HG03342 (cell line): ENCODE measurements around the gene THOC2.
"Not testable (repeated sequence)": the region's sequence is repeated elsewhere in the genome, so short reads cannot be mapped to it uniquely, and the experiment has no call there.

ENCODE experiments used
- ATAC-seq: cut with Tn5 transposase; IDR thresholded peaks from one replicate; pipeline ENCODE4 v1.9.1; 2021; ENCODE audit warnings: mild to moderate bottlenecking, moderate library complexity; ENCODE audit not compliant: unreplicated experiment

Gene THOC2

DNA sequence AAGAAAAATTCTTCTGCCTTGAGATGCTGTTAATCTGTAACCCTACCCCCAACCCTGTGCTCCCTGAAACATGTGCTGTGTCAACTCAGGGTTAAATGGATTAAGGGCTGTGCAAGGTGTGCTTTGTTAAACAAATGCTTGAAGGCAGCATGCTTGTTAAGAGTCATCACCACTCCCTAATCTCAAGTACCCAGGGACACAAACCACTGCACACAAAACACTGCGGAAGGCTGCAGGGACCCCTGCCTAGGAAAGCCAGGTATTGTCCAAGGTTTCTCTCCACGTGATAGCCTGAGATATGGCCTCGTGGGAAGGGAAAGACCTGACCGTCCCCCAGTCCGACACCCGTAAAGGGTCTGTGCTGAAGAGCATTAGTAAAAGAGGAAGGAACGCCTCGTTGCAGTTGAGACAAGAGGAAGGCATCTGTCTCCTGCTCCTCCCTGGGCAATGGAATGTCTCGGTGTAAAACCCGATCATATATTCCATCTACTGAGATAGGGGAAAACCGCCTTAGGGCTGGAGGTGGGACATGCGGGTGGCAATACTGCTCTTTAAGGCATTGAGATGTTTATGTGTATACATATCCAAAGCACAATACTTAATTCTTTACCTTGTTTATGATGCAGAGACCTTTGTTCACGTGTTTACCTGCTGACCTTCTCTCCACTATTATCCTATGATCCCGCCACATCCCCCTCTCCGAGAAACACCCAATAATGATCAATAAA, 53.0 kb downstream of the THOC2 start:
- ATAC-seq = not testable (repeated sequence)

- no peak for ATAC-seq
These were observed 57.7 kb downstream of the THOC2 start for GRCh38 chrX:123675154-123675553.

GRCh38 chrX:123673813-123674212, 59.0 kb downstream of the THOC2 start:
- no peak for ATAC-seq

- no peak for ATAC-seq
These were observed 67.7 kb downstream of the THOC2 start for GRCh38 chrX:123665197-123665596.

GRCh38 chrX:123664467-123665167, 68.2 kb downstream of the THOC2 start:
- ATAC-seq = not testable (repeated sequence)

GRCh38 chrX:123663720-123664119, 69.1 kb downstream of the THOC2 start:
- ATAC-seq = not testable (repeated sequence)

DNA sequence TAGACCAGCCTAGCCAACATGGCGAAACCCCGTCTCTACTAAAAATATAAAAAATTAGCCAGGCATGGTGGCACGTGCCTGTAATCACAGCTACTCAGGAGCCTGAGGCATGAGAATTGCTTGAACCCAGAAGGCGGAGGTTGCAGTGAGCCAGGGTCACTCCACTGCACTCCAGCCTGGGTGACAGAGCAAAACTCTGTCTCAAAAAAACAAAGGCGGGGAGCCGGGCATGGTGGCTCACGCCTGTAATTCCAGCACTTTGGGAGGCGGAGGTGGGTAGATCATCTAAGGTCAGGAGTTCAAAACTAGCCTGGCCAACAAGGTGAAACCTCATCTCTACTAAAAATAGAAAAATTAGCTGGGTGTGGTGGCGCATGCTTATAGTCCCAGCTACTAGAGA, 76.3 kb downstream of the THOC2 start:
- ATAC-seq = not testable (repeated sequence)

DNA sequence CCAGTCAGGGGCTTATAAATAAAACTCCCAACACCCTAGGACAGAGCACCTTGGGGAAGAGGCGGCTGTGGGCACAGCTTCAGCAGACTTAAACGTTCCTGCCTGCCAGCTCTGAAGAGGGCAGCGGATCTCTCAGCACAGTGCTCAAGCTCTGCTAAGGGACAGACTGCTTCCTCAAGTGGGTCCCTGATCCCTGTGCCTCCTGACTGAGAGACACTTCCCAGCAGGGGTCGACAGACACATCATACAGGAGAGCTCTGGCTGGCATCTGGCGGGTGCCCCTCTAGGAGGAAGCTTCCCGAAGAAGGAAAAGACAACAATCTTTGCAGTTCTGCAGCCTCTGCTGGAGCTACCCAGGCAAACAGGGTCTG, 84.1 kb downstream of the THOC2 start:
- not testable (repeated sequence) for ATAC-seq

GRCh38 chrX:123648028-123648810, 84.6 kb downstream of the THOC2 start:
- ATAC-seq = no peak

GRCh38 chrX:123647244-123647643, 85.6 kb downstream of the THOC2 start:
- ATAC-seq = no peak

GRCh38 chrX:123629502-123629901, 103.3 kb downstream of the THOC2 start:
- ATAC-seq = no peak

GRCh38 chrX:123626962-123627361, 105.9 kb downstream of the THOC2 start:
- no peak for ATAC-seq

- ATAC-seq = no peak
These were observed 106.9 kb downstream of the THOC2 start for GRCh38 chrX:123625952-123626351.

- ATAC-seq = no peak
These were observed 107.4 kb downstream of the THOC2 start for GRCh38 chrX:123625477-123625876.

DNA sequence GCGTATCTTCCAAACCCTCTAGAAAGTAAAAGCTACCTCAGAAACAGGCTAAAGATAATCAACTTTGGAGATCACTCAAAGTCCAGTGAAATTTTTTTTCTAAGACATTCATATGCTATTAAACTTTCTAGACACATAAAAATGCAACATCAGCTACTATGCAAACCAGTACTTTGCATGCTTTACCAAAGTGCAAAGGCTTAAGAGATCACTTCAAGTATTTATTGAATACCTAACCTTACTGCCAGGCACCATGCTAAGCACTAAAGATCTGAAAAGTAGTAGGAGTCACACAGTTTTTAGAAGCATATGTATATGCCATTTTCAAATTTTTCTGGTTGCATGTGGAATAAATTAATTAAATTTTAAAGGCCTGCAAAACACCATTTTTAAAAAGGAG, 115.8 kb downstream of the THOC2 start:
- ATAC-seq = no peak

- no peak for ATAC-seq
These were observed 121.9 kb downstream of the THOC2 start for GRCh38 chrX:123610915-123611314.

DNA sequence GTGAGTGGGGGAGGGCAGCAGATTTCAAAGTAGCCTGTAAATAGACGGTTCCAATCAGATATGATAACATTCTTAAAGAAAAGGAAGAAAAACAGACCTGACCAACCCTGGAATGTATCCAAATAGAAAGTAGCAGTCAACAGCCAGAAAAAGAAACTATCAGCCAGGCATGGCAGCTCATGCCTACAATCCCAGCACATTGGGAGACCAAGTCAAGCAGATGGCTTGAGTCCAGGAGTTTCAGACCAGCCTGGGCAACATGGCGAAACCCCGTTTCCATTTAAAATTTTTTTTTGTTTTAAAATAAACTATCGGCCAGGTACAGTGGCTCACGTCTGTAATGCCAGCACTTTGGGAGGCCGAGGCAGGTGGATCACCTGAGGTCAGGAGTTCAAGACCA, 125.0 kb downstream of the THOC2 start:
- ATAC-seq = no peak

- ATAC-seq = no peak
These were observed 125.6 kb downstream of the THOC2 start for GRCh38 chrX:123607270-123607669.

DNA sequence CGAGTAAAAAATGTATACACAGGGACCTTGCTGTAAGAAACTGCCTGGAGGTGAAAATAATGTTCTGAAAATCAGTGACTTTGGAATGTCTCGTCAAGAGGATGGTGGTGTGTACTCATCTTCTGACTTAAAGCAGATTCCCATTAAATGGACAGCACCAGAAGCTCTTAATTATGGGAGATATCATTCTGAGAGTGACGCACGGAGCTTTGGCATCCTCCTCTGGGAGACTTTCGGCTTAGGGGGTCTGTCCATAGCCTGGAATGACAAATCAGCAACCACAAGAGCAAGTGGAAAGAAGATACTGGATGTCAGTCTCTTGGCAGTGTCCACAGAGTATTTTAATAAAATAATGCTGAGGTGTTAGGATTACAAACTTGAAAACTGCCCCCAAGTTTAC, 129.4 kb downstream of the THOC2 start:
- ATAC-seq = no peak

- ATAC-seq = no peak
These were observed 131.4 kb downstream of the THOC2 start for GRCh38 chrX:123601437-123601836.

DNA sequence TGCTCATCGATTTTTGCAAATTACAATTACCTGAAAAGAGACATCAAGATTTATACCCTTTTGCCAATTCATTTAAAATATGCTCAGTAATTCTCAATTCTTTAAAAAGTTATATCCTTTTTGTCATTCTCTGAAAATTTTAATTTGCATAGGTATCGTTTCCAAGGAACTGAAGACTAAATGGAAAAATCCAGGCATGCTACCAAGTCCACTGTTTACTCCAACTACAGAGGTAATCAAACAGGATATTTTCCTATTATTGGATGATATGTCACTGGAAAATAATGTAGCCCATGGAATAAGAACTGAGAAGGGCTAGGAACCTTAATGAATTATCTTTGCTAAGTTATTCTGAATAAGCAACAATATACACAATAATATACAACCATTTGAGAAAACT, 132.7 kb downstream of the THOC2 start:
- no peak for ATAC-seq
